Colon (tissue), 2 donors: ENCODE measurements around the gene NUMA1.

ENCODE experiments used
- FAIRE-seq: peaks from 2 replicates; lab custom pipeline; 2012; peaks lifted over from hg19 to GRCh38; lab: Jason Lieb, UNC
- donor health status: control.
- donor health status: control.

Gene NUMA1

GRCh38 chr11:72058416-72059034 is 21.8 kb downstream of the NUMA1 start:
- FAIRE-seq: no peak

GRCh38 chr11:72048766-72049460 is 31.4 kb downstream of the NUMA1 start:
- FAIRE-seq: no peak

GRCh38 chr11:72045849-72046248 is 34.5 kb downstream of the NUMA1 start:
- no peak for FAIRE-seq

- no peak for FAIRE-seq
Measured at GRCh38 chr11:72042064-72042745, 38.1 kb downstream of the NUMA1 start.

- FAIRE-seq: no peak
Measured at GRCh38 chr11:72041364-72042063, 38.8 kb downstream of the NUMA1 start.

- FAIRE-seq: no peak
Measured at GRCh38 chr11:72040491-72041363, 39.6 kb downstream of the NUMA1 start.

GRCh38 chr11:72039856-72040401 is 40.4 kb downstream of the NUMA1 start:
- FAIRE-seq: no peak

GRCh38 chr11:72039031-72039855 is 41.1 kb downstream of the NUMA1 start:
- no peak for FAIRE-seq

GRCh38 chr11:72038491-72038890 is 41.9 kb downstream of the NUMA1 start:
- no peak for FAIRE-seq

GRCh38 chr11:72037554-72038311 is 42.6 kb downstream of the NUMA1 start:
- FAIRE-seq: no peak

- FAIRE-seq: no peak
Measured at GRCh38 chr11:72036687-72037086, 43.7 kb downstream of the NUMA1 start.

- FAIRE-seq: no peak
Measured at GRCh38 chr11:72030472-72031045, 49.8 kb downstream of the NUMA1 start.

- no peak for FAIRE-seq
Measured at GRCh38 chr11:72026090-72026489, 54.3 kb downstream of the NUMA1 start.

- no peak for FAIRE-seq
Measured at GRCh38 chr11:72024069-72024754, 56.1 kb downstream of the NUMA1 start.

GRCh38 chr11:72023335-72023734 is 57.0 kb downstream of the NUMA1 start:
- no peak for FAIRE-seq

GRCh38 chr11:72018171-72018570 is 62.2 kb downstream of the NUMA1 start:
- FAIRE-seq: no peak

- no peak for FAIRE-seq
Measured at GRCh38 chr11:72015511-72016061, 64.8 kb downstream of the NUMA1 start.

GRCh38 chr11:72014761-72015320 is 65.5 kb downstream of the NUMA1 start:
- no peak for FAIRE-seq
